Lung (tissue), 12 donors: ENCODE results near the gene NOTCH1. TPM values are rescaled to one million over a fixed set of nuclear protein-coding genes. Genes with fewer than 3 reads are reported as not detected.

ENCODE experiments used
- ATAC-seq: fragments of 200-7000 bp; cut with Tn5 transposase; one replicate; pipeline ENCODE4 v1.9.1; 2020; ENCODE audit warnings: moderate number of reproducible peaks; ENCODE audit not compliant: insufficient read depth, low FRiP score
- DNase-seq, 3 donors: peaks; one replicate each; pipeline ENCODE4 v3.0.0-alpha.2; 2013 to 2017
- H3K27ac ChIP-seq, 2 donors: one replicate each; pipeline ENCODE4 v1.5.1; 2013; ENCODE audit warnings: mild to moderate bottlenecking in 2 of 2, moderate library complexity in 2 of 2, control low read depth in 1 of 2, inconsistent platforms in 1 of 2, low read depth in 1 of 2, low read length in 1 of 2
- H3K27me3 ChIP-seq, 3 donors: one replicate each; pipeline ENCODE4 v1.5.1; 2013; ENCODE audit warnings: low read length in 2 of 3; ENCODE audit not compliant: control insufficient read depth in 3 of 3, insufficient read depth in 3 of 3
- H3K36me3 ChIP-seq, 4 donors: one replicate each; pipeline ENCODE4 v1.5.1; 2013; ENCODE audit warnings: low read length in 4 of 4, mild to moderate bottlenecking in 1 of 4, moderate library complexity in 1 of 4; ENCODE audit not compliant: control insufficient read depth in 4 of 4, insufficient read depth in 4 of 4
- H3K4me1 ChIP-seq, 5 donors: one replicate each; pipeline ENCODE4 v1.5.1; 2013; ENCODE audit warnings: low read length in 5 of 5, mild to moderate bottlenecking in 2 of 5, moderate library complexity in 1 of 5; ENCODE audit not compliant: control insufficient read depth in 5 of 5, insufficient read depth in 5 of 5
- H3K4me3 ChIP-seq: one replicate; pipeline ENCODE4 v1.5.1; 2013; ENCODE audit warnings: mild to moderate bottlenecking, control low read depth, moderate library complexity
- H3K9ac ChIP-seq, 2 donors: one replicate each; pipeline ENCODE4 v1.5.1; 2013; ENCODE audit warnings: low read length in 2 of 2, control low read depth in 1 of 2; ENCODE audit not compliant: insufficient read depth in 1 of 2
- H3K9me3 ChIP-seq, 4 donors: one replicate each; pipeline ENCODE4 v1.5.1; 2013; ENCODE audit warnings: low read length in 3 of 4, mild to moderate bottlenecking in 1 of 4, moderate library complexity in 1 of 4; ENCODE audit not compliant: control insufficient read depth in 4 of 4, insufficient read depth in 3 of 4
- CTCF ChIP-seq: IDR thresholded peaks from 2 replicates; pipeline ENCODE4 v1.5.1; 2012; ENCODE audit warnings: mild to moderate bottlenecking; ENCODE audit errors: control extremely low read depth, extremely low read depth
- WGBS, 2 donors: extraction: QIAGEN DNeasy Blood & Tissue Kit; methylation state at CpG; one replicate each; pipeline ENCODE4 v1.1.7; 2013; 5-methylcytosine and 5-hydroxymethylcytosine counted together
- polyA plus RNA-seq, 2 donors: library from polyadenylated mRNA; stranded (reverse); fragments of 200-250 nt; gene quantifications; one replicate each; pipeline ENCODE4 v1.2.1, GENCODE V29; 2013
- total RNA-seq, 2 donors: library from RNA; depleted of rRNA in 1 of 2; stranded (reverse); fragments of >200 nt in 1 of 2; gene quantifications; one replicate each; pipeline ENCODE4 v1.2.1, GENCODE V29; 2014 to 2021
- donor health status: control.
- donor health status: control.
- donor health status: Bipolar disorder and iron deficiency.
- donor health status: healthy.
- donor health status: DM: yes; HTN: yes; CAD: no.

NOTCH1 gene
- total and polyA plus RNA-seq, 4 donors: 23.9 to 101 (median 44.5) TPM

- no peak for TF ChIP-seq CTCF
- Histone ChIP-seq H3K27me3 (no peaks in the 10 kb centered on the region), H3K36me3 (peaks cover 29 to 71% (median 49%) of the 10 kb centered on the region in 4 donors), H3K4me1 (no peaks in the 10 kb centered on the region), H3K9ac (no peak overlapping the region), H3K9me3 (no peaks in the 10 kb centered on the region), H3K27ac (no peak overlapping the region), H3K4me3 (no peak overlapping the region)
- DNase-seq (no peak), ATAC-seq (no peak)
- WGBS, 2 donors: 93 to 94% methylated on average over 14 of the region's 14 CpGs
Observed at GRCh38 chr9:136463578-136463977, 82.3 kb downstream of the NOTCH1 start.

DNA sequence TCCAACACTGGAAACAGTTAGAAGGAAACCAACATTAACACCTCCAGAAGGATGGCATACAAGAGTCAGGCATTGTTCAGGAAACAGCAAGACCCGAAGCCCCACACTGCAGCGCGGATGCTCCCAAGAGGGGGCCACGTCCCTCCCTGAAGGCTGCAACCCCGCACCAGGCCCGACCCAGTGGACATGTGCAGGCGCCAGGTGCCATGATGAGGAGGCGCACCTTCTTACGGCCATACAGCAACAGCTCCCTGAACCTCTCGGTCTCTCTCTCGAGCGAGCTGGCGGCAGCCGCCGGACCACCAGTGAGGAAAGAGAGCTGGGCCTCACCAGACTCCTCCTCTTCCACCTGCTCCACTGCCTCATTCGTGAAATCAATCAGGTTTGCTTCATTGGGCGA is 83.2 kb downstream of the NOTCH1 start:
- H3K4me3 ChIP-seq: no peak overlapping the region
- H3K27ac ChIP-seq: no peak overlapping the region
- DNase-seq (no peak), ATAC-seq (no peak)
- 92 to 93% methylated on average over 17 of the region's 17 CpGs for WGBS, 2 donors
- TF ChIP-seq CTCF: no peak
- H3K36me3 ChIP-seq: peaks cover 29 to 70% (median 45%) of the 10 kb centered on the region in 4 donors
- no peak overlapping the region for H3K9ac ChIP-seq
- H3K27me3 ChIP-seq: no peaks in the 10 kb centered on the region
- H3K9me3 ChIP-seq: no peaks in the 10 kb centered on the region
- no peaks in the 10 kb centered on the region for H3K4me1 ChIP-seq

DNA sequence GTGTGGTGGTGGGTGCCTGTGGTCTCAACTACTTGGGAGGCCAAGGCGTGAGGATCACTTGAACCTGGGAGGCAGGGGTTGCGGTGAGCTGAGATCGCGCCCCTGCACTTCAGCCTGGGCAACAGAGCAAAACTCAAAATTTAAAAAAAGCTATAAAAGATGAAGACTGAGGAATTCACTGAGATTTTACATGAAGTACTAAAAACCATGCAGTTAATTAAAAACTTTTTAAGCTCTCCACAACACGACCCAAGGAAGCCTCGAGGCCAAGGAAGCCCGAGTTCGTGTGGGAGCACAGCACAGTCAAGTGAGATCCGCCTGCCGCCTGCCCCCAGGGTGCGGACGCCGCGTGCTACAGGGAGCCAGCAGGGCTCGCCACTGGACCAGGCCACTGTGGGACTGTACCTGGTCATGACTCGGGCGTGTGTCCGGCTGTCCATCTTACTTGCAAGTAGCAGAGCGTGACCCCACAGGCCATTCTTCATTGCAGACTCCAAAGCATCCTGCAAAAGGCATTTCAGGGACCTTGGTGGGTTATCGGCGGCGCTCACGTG is 85.0 kb downstream of the NOTCH1 start:
- H3K27me3 ChIP-seq: no peaks in the 10 kb centered on the region
- TF ChIP-seq CTCF: no peak
- H3K36me3 ChIP-seq: peaks cover 38 to 73% (median 41%) of the 10 kb centered on the region in 4 donors
- DNase-seq (no peak), ATAC-seq (no peak)
- H3K4me1 ChIP-seq: no peaks in the 10 kb centered on the region
- 97 to 99% methylated on average over 23 of the region's 23 CpGs for WGBS, 2 donors
- no peak overlapping the region for H3K4me3 ChIP-seq
- no peaks in the 10 kb centered on the region for H3K9me3 ChIP-seq
- no peak overlapping the region for H3K27ac ChIP-seq
- no peak overlapping the region for H3K9ac ChIP-seq

GRCh38 chr9:136459425-136459824 is 86.4 kb downstream of the NOTCH1 start:
- Histone ChIP-seq H3K36me3 (peaks cover 35 to 78% (median 41%) of the 10 kb centered on the region in 4 donors), H3K27me3 (no peaks in the 10 kb centered on the region), H3K4me1 (no peaks in the 10 kb centered on the region), H3K27ac (no peak overlapping the region), H3K9ac (no peak overlapping the region), H3K4me3 (no peak overlapping the region), H3K9me3 (no peaks in the 10 kb centered on the region)
- DNase-seq: no peak
- no peak for ATAC-seq
- TF ChIP-seq CTCF: no peak
- 94 to 96% methylated on average over 28 of the region's 28 CpGs for WGBS, 2 donors
